ENCODE measurements around the gene TSPAN3. TPM values are rescaled to one million over a fixed set of nuclear protein-coding genes. Genes with fewer than 3 reads are reported as not detected.

TSPAN3 gene
- total RNA-seq, 2 donors from 2014 or later, result 143 to 151 TPM

DNA sequence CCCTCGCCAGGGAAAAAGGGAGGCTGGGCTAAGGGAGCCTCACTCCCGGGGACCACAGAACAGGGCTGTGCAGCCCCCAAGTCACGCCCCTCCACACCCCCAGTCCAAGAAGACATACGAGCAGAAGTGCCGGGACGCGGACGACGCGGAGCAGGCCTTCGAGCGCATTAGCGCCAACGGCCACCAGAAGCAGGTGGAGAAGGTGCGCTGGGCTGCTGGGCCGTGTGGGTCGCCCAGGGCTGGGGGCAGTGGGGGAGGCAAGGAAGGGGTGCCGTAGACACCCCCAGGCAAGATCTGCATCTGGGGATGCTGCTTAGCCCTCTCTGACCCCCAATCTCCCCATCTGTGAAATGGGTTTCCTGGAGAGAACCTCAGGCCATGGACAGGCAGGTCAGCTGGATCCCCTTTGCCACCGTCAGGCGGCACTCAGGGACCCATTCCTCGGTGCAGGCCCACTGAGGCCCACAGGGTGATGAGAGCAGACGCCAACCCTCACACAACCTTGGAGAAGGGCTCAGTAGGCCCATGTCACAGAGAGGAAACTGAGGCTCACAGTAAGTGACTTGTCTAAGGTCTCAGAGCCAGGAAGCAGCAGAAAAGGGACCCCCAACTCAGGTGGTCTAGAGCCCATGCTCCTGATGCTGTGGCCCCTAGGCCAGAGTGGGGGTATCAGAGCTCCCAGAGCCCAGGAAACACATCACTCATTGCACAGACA, 42.3 kb downstream of the TSPAN3 start:
- ATAC-seq (no peak), DNase-seq (peak; percentile 9)
- intact Hi-C loops (cut with DNase I), result loop anchor here in 1 of 2 donors (10.0 kb wide), 1 partner anchor 516 kb away; no protein-coding TSS in a partner anchor

DNA sequence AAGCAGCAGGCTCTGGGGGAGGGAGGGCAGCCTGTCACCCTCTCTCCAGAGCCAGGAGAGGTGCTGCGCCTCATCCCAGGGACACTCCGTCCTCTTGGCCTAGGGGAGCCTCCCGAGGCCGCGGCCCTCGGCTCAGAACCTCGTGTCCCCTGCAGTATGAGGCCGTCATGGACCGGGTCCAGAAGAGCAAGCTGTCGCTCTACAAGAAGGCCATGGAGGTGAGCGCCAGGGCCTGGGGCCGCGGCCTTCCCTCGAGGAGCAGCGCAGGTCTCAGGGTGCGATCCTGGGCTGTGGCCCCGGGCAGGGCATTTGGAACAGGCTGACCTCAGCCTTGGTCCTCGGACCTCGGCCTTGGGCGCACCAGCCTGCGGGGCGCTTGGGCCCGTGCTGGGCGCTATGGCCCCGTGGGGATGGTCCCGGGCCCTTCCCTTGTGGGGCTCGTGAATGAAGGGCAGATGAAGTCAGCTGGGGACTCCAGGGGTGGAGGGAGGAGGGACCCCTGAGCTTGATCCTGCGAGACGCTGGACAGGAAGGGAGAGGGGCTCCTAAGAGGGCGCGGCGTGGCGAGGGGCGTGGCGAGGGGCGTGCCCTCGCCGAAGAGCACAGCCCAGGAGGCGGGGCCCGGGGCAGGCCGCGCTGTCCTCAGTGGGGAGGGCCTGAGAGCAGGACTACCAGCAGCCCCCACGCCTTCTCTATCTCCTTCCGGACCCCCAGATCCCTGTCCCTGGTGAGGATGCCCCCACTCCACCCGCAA, 43.0 kb downstream of the TSPAN3 start:
- ATAC-seq, result peak; percentile 45 to 61
- DNase-seq, result peak; percentile 48
- intact Hi-C loops (cut with DNase I), result loop anchor here in 1 of 2 donors (10.0 kb wide), 1 partner anchor 517 kb away; no protein-coding TSS in a partner anchor

DNA sequence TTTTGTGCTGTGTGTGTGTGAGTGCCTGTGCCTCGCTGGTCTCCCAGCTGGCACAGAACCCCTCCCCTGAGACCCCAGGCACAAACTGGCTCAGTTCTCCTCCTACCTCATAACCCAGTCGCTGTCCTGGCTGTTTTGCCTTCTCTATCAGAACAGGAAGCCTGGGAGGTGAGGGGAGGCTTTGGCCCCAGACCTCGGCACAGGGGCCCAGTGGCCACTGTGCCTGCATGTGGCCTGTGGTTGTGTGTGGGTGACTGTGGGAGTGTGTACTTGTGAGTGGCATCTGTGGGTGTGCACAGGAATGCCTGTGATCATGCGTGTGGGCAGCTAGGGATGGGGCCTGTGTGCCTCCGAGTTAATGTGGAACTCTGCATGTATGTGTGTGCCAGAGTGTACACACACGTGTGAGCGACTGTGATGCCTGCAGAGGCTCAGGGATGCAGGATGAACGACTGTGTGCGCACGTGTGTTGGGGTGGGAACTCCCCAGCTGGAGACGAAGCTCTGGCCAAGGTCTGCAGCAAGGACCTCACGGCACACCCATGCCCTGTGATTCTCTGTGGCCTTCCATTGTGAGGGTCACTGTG, 43.7 kb downstream of the TSPAN3 start:
- intact Hi-C loops (cut with DNase I), result loop anchor here in 1 of 2 donors (10.0 kb wide), 1 partner anchor 518 kb away; no protein-coding TSS in a partner anchor
- DNase-seq (peak; percentile 14), ATAC-seq (no peak)

DNA sequence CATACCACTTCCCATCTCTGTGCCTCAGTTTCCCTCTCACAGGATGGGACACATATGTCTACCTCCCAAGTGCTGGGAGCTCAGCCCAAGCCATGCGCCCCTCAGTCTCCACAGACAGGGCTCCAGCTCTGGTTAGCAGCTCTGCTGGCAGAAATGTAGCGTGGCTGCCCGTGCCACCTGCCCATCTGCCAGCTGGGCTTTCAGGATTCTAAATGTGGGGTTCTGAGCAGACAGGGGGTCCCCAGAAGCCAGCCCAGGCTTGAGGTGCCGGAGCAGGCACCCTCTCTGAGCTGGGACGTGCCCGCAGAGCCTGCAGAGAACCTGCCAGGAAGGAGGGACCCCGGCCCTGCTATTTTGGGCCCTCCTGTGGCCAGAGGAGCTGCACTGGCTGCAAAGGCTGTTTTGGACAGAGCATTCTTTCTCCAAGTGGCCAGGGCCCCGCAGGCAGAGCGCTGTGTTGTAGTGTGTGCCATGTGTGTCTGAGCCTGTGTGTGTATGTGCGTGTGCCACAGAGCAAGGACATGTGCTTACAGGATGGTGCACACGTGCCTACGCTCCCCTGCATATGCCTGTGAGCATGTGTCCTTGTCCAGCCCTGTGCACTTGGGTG, 44.3 kb downstream of the TSPAN3 start:
- intact Hi-C loops (cut with DNase I), result loop anchor here in 1 of 2 donors (10.0 kb wide), 1 partner anchor 518 kb away; no protein-coding TSS in a partner anchor
- ATAC-seq, result no peak

DNA sequence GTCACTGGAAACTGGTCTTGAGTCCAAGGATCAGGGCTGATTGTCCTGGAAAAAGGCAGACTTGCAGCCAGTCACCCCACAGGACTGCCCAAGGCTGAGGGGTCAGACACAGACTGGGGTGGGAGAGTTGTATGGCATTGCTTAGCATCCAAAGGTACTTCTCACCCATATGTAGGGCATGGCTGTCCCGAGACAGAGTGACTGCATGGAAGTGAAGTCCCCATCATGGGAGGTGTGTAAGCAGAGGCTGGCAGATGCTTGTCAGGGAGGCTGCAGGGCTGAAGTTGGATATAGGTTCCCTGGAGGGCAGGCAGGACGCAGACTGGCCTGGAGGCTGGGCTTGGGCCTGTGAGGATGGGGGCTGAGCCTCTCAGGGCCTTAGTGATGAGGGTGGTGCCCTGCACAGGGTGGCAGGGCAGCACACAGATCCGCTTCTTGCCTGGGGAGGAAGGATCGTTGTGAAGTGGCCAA, 44.9 kb downstream of the TSPAN3 start:
- DNase-seq (no peak), ATAC-seq (no peak)
- intact Hi-C loops (cut with DNase I), result loop anchor here in 1 of 2 donors (10.0 kb wide), 1 partner anchor 519 kb away; no protein-coding TSS in a partner anchor

More for the DNA sequence above, 44.3 kb downstream of the TSPAN3 start:
- DNase-seq, result peak; percentile 12

DNA sequence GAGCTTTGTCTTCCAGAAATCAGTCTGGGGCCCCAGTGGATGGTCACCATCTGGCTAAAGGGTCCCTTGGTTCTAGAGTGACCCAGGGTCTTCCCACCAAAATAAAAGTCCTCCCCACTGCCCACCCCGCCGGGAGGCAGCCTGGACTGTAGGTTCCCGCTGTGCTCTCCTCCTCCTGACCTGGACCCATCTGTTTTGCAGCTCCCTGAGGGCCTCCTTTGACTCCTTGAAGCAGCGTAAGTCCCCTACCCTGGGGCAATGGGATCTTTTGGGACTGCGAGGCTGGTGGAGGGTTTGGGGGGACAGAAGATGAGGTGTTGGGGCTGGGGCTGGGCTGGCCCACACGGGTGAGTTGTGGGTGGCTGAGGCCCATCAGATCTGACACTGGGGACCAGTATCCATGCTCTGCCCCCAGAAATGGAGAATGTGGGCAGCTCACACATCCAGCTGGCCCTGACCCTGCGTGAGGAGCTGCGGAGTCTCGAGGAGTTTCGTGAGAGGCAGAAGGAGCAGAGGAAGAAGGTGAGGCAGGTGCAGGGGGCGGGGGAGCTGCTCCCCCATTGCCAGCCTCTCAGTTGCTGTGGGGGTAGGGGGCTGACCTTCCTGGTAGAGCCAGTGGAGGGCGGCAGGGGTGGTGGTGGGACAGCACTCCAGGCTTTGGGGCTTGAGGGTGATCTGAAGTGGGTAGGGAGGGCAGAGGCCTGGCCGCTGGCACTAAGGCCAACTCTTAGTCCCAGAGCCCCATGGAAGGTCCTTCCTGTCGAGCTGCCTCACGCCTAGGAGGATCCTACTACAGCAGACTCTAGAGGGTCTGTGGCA, 45.6 kb downstream of the TSPAN3 start:
- no peak for ATAC-seq

DNA sequence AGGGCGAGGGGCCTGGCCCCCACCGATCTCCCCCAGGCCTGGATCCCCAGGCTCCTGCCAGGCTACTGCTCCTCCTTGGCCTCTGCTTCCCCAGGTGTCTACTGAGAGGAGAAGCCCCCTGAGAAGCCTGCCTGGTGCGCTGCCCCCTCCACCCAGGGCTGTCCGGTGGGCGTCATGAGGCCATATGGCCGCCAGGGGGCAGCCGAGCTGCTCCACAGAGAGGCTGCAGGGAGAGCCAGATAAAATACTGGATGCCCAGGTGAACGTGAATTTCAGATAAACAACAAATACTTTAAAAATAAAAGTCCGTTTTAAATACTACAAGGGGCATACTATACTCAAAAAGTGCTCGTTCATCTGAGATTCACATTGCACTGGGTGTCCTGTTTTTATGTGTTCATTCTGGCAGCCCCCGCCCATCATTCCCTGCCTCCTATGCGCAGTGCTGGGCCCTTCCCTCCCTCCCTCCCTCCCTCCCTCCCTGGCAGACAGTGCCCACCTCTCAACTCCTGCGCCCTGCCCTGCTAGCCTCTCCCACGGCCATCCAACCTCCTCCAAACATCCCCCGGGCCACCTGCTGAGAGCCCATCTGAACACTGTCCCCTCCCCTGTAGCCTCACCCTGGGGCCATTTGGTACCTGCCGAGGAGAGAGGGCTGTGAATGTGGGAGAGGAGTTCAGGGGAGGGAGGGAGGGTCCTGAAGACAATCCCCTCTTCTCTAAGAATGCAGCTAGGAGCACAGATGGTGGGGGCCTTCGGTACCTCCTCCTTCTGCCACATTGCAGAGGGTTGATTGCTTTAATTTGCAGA, 46.4 kb downstream of the TSPAN3 start:
- ATAC-seq, result peak; percentile 47 to 64
- peak; percentile 69 for DNase-seq
- intact Hi-C loops (cut with DNase I), result loop anchor here in 1 of 2 donors (10.0 kb wide), 1 partner anchor 520 kb away; no protein-coding TSS in a partner anchor

More for the DNA sequence above, 45.6 kb downstream of the TSPAN3 start:
- peak; percentile 17 for DNase-seq
- intact Hi-C loops (cut with DNase I), result loop anchor here in 1 of 2 donors (10.0 kb wide), 1 partner anchor 520 kb away; no protein-coding TSS in a partner anchor

DNA sequence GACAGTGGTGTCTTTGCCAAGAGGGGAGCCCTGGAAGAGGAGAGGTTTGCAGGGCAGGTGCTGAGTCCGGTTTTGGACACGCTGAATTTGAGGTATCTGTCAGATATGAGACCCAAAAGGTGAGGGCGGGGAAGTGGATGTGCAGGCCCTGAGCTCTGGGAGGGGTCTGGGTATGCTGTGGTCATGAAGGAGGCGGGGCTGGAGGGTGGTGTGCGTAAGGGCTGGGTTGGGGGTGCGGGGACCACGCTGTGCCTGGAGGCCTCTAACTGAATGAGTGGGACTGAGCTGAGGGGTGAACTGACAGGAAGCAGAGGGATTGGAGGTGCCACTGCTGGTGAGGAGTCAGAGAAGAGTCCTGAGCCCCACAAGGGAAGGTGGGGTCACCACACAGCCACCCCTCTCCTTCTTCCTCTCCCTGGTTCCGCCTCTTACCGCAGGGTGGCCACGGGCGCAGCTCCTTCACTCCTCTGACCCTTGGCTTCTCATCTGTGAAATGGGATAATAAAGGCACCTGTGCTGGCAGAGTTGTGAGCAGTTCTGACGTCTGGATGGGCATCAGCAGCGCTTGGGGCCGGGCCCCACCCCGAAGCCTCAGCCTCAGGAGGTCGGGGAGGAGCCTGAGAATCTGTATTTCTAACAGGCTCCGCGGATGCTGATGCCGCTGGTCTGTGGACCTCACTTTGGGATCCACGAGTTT, 47.2 kb downstream of the TSPAN3 start:
- intact Hi-C loops (cut with DNase I), result loop anchor here in 1 of 2 donors (10.0 kb wide), 1 partner anchor 521 kb away; no protein-coding TSS in a partner anchor
- peak; percentile 17 for DNase-seq
- no peak for ATAC-seq

DNA sequence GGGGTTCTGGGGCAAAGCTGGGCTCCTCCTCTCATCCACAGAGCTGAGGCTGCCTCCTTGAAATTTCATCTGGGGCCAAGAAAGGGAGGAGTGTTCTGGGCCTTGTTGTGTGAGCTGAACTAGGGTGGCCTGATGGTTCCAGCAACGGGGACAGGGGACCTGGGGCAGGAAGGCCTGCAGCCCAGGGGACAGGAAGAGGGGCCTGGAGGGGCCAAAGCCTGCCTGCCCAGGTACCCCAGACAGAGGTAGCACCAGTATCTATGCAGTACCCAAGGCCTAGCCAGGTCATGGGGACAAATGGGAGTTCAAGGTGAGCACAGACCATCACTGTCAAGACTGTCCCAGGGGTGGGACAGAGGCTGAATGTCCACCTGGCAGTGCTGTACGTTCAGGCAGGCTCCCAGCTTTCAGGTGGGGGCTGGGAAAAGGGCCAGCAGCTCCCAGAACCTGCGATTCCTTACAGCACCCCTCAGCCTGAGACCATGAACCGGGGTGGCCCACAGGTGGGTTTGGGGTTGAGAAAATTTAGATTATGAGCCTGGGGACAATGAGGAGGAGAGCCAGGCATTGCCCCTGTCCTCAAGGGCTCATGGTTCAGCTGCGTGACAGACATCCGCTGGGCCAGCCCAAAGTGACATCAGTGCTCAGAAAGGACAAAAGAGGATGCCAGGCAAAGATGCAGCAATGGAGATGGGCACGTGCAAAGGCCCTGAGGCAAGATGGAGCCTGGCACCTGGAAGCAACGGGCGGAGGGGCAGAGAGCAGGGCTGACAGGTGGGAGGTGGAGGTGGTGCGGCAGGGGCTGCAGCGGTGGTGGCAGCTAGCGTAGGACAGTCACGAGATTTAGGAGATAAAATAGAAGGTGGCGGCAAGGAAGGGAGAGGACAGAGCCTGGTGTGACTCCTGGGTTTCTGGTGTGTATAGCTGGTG, 48.0 kb downstream of the TSPAN3 start:
- DNase-seq (peak; percentile 11), ATAC-seq (no peak)
- intact Hi-C loops (cut with DNase I), result loop anchor here in 1 of 2 donors (10.0 kb wide), 1 partner anchor 522 kb away; no protein-coding TSS in a partner anchor

DNA sequence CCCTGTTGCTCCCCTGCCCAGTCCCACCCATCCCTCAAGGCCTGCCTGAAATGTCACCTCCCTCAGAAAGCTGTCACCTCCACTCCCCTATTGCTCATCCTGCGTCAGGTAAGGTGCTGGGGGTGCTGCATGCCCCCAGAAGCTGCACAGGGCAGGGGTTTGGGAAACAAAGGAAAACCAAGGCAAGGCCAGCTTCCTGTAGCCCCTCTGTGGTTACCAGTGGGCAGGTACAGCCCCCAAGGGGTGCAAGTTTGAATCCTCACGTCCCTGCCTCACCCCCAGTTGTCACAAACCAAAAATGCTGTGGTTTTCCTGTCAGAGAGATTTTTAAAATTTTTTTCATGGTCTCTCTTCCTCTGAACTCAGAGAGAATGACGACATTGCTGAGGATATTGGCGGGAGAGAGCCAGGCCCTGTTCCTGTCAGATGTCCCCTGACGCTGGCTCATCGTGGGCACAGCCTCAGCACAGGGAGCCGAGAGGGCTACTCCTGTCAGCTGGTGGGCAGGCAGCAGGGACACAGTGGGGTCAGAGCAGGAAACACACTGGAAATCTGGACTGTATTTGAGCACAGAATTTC, 49.0 kb downstream of the TSPAN3 start:
- DNase-seq, result peak; percentile 25
- peak in 1 of 2 donors; percentile 17 for ATAC-seq
- intact Hi-C loops (cut with DNase I), result loop anchor here in 1 of 2 donors (10.0 kb wide), 1 partner anchor 523 kb away; no protein-coding TSS in a partner anchor

DNA sequence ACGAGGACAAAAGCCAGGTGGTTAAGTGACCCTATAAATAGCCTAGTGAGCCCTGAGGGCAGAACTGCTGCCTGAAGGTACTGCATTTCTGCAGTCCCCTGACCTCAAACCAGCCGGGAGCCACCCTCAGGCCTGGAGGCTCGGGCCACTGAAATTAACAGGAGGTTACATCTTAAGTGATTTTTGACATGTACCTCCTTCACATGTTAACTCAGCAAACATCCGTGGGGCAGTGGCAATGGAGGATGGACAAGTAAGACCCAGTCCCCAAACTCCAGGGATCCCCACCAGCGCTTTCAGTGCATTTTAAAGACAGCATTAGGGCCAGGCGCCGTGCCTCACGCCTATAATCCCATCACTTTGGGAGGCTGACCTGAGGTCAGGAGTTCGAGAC, 49.8 kb downstream of the TSPAN3 start:
- ATAC-seq, result no peak
- peak; percentile 12 for DNase-seq
- intact Hi-C loops (cut with DNase I), result loop anchor here in 1 of 2 donors (10.0 kb wide), 1 partner anchor 524 kb away; no protein-coding TSS in a partner anchor

DNA sequence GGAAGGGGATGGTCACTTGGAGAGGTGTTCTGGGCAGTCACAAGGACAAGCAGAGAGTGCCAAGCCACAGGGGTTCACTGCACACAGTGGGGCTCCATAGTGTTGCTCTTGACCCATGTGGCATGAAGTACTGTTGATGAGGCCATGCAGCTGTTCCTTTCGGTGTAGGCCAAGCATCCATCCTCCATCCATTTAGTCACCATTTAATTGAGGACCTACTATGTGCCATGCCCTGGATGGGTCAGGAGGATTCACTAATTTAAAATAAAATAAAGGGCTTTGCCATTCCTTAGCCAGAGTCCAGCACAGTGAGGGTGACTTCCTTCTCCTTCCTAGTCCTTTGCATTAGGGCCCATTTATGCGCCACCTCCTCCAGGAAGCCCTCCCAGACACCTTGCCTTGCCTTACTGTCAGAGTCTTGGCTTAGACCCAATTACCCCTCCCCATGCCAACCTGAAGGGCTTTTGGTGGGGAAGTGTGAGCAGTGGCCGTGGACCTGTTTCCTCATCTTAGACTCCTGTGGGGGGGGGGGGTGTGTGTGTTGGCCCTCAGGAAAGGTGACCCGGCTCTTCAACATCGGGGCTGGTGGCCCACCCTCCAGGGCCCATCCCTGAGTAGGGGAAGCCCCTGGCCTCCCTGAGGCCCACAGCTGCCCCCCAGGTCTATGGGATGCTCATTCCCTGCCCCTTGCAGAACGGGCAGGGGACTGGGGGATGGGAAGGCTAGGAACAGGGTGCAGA, 50.4 kb downstream of the TSPAN3 start:
- DNase-seq (peak; percentile 8), ATAC-seq (no peak)
- intact Hi-C loops (cut with DNase I), result loop anchor here in 1 of 2 donors (10.0 kb wide), 1 partner anchor 524 kb away; no protein-coding TSS in a partner anchor

DNA sequence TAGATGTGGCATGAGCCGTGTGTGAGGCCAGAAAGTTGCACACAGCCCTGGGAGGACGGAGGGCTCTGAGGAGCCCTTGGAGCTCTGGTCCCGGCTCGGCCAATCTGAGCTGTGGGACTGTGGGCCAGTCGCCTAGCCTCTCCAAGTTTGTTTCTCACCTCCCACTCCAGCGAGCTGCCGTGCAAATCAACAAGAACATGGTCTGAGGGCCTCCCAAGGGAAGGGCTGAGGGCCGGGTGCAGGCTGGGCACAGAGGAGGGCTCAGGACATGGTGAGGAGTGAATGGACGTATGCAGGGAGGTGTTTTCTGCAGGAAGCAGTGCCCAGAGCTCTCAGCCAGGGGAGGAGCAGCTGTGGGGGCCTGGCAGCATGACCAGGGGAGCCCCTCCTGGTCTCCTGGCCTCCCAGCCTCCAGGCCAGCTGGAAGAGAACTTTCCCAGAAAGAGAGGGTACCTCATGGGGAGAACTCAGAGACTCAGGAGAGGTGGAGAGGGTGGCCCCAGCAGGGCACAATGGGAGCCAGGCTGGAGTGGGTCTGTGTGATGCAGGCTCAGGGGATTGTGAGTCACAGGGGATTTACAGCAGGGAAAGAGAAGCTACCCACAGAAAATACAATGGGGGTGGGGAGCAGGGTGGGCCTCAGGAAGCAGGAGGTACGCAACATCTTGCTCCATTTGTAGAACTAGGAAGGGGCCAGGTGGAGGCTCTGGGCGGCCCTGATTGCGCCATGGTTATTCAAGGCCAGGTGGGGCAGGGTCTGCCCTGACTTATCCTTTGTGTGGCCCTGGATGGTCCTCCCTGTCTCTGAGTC, 51.2 kb downstream of the TSPAN3 start:
- ATAC-seq, result no peak
- intact Hi-C loops (cut with DNase I), result loop anchor here in 1 of 2 donors (10.0 kb wide), 1 partner anchor 525 kb away; no protein-coding TSS in a partner anchor
- DNase-seq, result peak; percentile 18
